ENCODE results near the gene FCHSD2.
"Not testable (repeated sequence)": the region's sequence is repeated elsewhere in the genome, so short reads cannot be mapped to it uniquely, and the experiment has no call there.

DNA sequence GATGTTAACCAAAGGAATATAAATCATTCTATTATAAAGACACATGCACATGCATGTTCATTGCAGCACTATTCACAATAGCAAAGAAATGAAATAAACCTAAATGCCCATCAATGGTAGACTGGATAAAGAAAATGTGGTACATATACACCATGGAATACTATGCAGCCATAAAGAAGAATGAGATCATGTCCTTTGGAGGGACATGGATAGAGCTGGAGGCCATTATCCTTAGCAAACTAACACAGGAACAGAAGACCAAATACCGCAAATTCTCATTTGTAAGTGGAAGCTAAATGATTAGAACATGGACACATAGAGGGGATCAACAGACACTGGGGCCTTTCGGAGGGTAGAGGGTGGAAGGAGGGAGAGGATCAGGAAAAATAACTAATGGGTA, 283.9 kb downstream of the FCHSD2 start:
- TF ChIP-seq, protein P1, sequence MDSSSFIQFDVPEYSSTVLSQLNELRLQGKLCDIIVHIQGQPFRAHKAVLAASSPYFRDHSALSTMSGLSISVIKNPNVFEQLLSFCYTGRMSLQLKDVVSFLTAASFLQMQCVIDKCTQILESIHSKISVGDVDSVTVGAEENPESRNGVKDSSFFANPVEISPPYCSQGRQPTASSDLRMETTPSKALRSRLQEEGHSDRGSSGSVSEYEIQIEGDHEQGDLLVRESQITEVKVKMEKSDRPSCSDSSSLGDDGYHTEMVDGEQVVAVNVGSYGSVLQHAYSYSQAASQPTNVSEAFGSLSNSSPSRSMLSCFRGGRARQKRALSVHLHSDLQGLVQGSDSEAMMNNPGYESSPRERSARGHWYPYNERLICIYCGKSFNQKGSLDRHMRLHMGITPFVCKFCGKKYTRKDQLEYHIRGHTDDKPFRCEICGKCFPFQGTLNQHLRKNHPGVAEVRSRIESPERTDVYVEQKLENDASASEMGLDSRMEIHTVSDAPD (CRISPR knock-in tag; IDR thresholded peaks at IDR 0.05), result not testable (repeated sequence)
- TF ChIP-seq, protein P2, sequence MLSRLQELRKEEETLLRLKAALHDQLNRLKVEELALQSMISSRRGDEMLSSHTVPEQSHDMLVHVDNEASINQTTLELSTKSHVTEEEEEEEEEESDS (CRISPR knock-in tag; IDR thresholded peaks at IDR 0.05; ENCODE audit: borderline replicate concordance), result not testable (repeated sequence)
- TF ChIP-seq FOSL1 (CRISPR knock-in tag; IDR thresholded peaks at IDR 0.05; ENCODE audit: borderline replicate concordance), result not testable (repeated sequence)
